HG03469 (cell line): ENCODE measurements around the gene ADRA2C.
"Not testable (repeated sequence)": the region's sequence is repeated elsewhere in the genome, so short reads cannot be mapped to it uniquely, and the experiment has no call there.

Experiments used
- ATAC-seq: cut with Tn5 transposase; IDR thresholded peaks from one replicate; pipeline ENCODE4 v1.9.1; 2021; ENCODE audit warnings: mild to moderate bottlenecking, moderate library complexity, moderate number of reproducible peaks; ENCODE audit not compliant: unreplicated experiment

The ADRA2C gene

GRCh38 chr4:3810111-3810680 is 44.0 kb downstream of the ADRA2C start:
- ATAC-seq = no peak

- ATAC-seq = no peak
Observed at GRCh38 chr4:3810796-3811485, 44.8 kb downstream of the ADRA2C start.

DNA sequence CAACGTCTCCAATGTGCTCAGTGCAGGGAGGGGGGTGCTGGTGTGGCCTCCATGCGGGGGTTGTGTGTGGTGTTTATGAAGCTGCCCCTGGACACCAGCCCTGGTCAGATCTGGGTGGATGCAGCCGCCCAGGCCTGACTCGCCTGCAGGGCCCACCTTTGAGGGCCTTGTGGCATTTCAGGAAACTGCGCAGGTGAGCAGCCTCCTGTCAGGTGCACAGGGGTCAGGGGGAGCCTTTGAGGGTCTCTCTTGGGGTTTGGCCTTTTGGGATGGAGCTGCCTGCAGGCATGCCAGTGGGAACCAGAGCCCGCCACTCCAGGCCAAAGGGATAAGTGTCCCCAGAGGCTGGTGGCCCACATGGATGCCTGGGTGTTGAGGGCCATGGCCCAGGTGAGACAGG is 45.4 kb downstream of the ADRA2C start:
- no peak for ATAC-seq

DNA sequence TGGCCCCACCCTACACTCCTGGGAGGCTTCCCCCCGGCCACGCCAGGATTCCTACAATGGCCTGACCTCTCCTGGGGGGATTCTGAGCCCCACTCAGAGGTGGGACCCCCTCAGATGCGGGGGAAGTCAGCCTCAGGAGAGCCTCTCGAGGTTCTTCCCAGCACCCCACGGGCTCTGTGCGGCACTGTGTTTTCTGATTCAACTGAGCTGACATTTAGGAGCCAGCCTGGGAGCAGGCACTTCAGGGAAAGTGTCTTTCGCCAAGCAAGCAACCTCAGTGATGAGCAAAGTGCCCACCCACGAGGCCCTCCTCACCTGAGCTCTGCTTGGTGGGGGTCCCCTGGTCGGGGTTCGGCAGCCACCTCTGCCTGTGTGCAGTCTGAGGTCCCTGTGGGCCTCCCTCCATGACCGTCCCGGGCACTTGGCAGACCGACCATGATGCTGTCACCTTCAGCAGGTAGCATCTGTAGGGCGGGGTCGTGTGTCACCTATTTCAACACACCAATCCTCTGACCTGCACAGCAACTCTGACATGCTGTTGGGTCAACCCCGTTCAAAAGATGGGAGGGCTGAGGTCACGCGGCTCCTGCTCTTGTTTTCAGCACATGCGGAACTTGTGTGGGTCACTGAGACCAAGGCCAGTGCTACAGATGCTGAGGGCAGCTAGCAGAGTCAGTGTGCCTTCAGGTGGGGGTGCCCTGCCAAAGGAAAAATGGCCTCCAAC is 46.2 kb downstream of the ADRA2C start:
- no peak for ATAC-seq

- ATAC-seq = no peak
Observed at GRCh38 chr4:3813151-3814052, 47.2 kb downstream of the ADRA2C start.

DNA sequence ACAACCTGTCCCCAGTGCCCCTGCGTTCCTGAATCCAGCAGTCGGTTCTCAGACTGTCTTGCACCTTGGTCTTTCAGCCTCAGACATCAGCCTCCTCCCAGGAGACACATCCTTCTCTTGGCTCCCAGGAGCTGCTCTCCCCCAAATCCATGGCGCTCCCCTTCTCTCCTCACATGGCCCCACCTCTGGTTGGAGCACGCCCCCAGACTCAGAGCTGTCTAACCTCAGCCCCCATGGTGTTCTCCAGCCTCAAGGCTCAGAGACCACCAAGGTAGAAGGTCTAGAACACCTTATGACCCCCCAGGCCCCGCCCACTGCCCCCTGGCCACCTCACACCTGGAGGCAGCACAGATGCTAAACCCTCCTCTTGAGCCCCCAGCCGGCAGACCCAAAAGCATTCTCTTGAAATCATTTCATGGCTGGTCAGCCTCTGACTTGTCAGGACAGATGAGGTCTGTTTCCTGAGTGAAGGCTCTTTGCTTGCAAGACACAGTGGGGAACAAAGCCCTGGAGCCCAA is 47.9 kb downstream of the ADRA2C start:
- no peak for ATAC-seq

GRCh38 chr4:3814838-3815237 is 48.7 kb downstream of the ADRA2C start:
- not testable (repeated sequence) for ATAC-seq

GRCh38 chr4:3816256-3816825 is 50.2 kb downstream of the ADRA2C start:
- ATAC-seq = no peak

GRCh38 chr4:3816983-3817960 is 51.1 kb downstream of the ADRA2C start:
- no peak for ATAC-seq
